ENCODE measurements around the gene PHYHD1.

Gene PHYHD1

GRCh38 chr9:128979111-128979510, 58.3 kb downstream of the PHYHD1 start:
- H3K4me3 ChIP-seq (ENCODE audit: low read depth, low read length): no peak overlapping the region
- DNase-seq (ENCODE audit: low read depth): no peak
- TF ChIP-seq, protein P1, sequence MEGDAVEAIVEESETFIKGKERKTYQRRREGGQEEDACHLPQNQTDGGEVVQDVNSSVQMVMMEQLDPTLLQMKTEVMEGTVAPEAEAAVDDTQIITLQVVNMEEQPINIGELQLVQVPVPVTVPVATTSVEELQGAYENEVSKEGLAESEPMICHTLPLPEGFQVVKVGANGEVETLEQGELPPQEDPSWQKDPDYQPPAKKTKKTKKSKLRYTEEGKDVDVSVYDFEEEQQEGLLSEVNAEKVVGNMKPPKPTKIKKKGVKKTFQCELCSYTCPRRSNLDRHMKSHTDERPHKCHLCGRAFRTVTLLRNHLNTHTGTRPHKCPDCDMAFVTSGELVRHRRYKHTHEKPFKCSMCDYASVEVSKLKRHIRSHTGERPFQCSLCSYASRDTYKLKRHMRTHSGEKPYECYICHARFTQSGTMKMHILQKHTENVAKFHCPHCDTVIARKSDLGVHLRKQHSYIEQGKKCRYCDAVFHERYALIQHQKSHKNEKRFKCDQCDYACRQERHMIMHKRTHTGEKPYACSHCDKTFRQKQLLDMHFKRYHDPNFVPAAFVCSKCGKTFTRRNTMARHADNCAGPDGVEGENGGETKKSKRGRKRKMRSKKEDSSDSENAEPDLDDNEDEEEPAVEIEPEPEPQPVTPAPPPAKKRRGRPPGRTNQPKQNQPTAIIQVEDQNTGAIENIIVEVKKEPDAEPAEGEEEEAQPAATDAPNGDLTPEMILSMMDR (IDR thresholded peaks at IDR 0.05; ENCODE audit: low read depth, low read length, missing control alignments): no peak

- TF ChIP-seq, protein P1 (IDR thresholded peaks at IDR 0.05; ENCODE audit: low read depth, low read length, missing control alignments): no peak
- DNase-seq (ENCODE audit: low read depth): no peak
- H3K4me3 ChIP-seq (ENCODE audit: low read depth, low read length): no peak overlapping the region
These were observed 62.8 kb downstream of the PHYHD1 start for GRCh38 chr9:128983536-128983935.

DNA sequence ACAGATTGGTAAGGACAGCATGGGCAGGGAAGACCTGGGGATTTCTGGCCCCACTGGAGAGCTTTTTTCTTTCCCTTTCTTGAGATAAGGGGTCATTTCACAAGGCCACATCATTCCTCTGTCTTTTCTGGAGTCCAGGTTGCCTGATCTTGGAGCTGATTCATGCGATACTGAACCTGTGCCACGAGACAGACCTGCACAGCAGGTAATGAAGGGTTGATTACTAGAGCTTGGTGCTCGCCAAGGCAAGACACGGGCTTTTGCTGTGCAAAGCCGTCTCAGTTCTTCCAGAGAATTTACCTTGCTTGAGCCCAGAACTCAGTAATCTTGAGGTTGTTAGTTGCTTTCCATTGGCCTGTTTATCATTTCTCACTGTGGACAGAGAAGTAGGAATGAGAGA, 65.9 kb downstream of the PHYHD1 start:
- DNase-seq (ENCODE audit: low read depth): no peak
- TF ChIP-seq, protein P1 (IDR thresholded peaks at IDR 0.05; ENCODE audit: low read depth, low read length, missing control alignments): no peak
- no peak overlapping the region for H3K4me3 ChIP-seq (ENCODE audit: low read depth, low read length)

GRCh38 chr9:128987805-128988204, 67.0 kb downstream of the PHYHD1 start:
- DNase-seq (ENCODE audit: low read depth): no peak
- no peak overlapping the region for H3K4me3 ChIP-seq (ENCODE audit: low read depth, low read length)
- TF ChIP-seq, protein P1 (IDR thresholded peaks at IDR 0.05; ENCODE audit: low read depth, low read length, missing control alignments): no peak

Measured in GM12864 (cell line).